Smooth muscle cell (in vitro differentiated cells): ENCODE data around the gene NQO1. TPM values are rescaled to one million over a fixed set of nuclear protein-coding genes. Genes with fewer than 3 reads are reported as not detected.

ENCODE experiments used
- DNase-seq: peaks from one replicate; lab custom pipeline; 2025; ENCODE audit not compliant: unreplicated experiment; lab: John Stamatoyannopoulos, UW
- H2AFZ ChIP-seq: fragments of 200-600 bp; sonication (generic); 2 replicates; pipeline ENCODE4 v1.6.0; 2016; ENCODE audit warnings: antibody characterized with exemption, low read depth, mild to moderate bottlenecking
- H3F3A ChIP-seq: fragments of 200-600 bp; sonication (generic); 2 replicates; pipeline ENCODE4 v1.6.0; 2017; ENCODE audit warnings: antibody characterized with exemption, low read depth
- H3K27ac ChIP-seq: fragments of 200-600 bp; sonication (generic); 2 replicates; pipeline ENCODE4 v1.5.1; 2016; ENCODE audit warnings: low read depth, mild to moderate bottlenecking
- H3K27me3 ChIP-seq: fragments of 200-600 bp; sonication (generic); 2 replicates; pipeline ENCODE4 v1.6.1; 2016; ENCODE audit warnings: low read depth, mild to moderate bottlenecking
- H3K36me3 ChIP-seq: fragments of 200-600 bp; sonication (generic); 2 replicates; pipeline ENCODE4 v1.5.1; 2016; ENCODE audit warnings: low read depth
- H3K4me1 ChIP-seq: fragments of 200-600 bp; sonication (generic); 2 replicates; pipeline ENCODE4 v1.5.1; 2016; ENCODE audit warnings: low read depth
- H3K4me2 ChIP-seq: fragments of 200-600 bp; sonication (generic); 2 replicates; pipeline ENCODE4 v1.6.0; 2016; ENCODE audit warnings: mild to moderate bottlenecking
- H3K4me3 ChIP-seq: fragments of 200-600 bp; sonication (generic); 2 replicates; pipeline ENCODE4 v1.5.1; 2016; ENCODE audit warnings: mild to moderate bottlenecking
- H3K79me2 ChIP-seq: fragments of 200-600 bp; sonication (generic); 2 replicates; pipeline ENCODE4 v1.6.0; 2016; ENCODE audit warnings: low read depth, mild to moderate bottlenecking
- H3K9ac ChIP-seq: fragments of 200-600 bp; sonication (generic); 2 replicates; pipeline ENCODE4 v1.6.0; 2016; ENCODE audit warnings: low read depth
- H3K9me3 ChIP-seq: fragments of 200-600 bp; sonication (generic); replicated peaks from 2 replicates; pipeline ENCODE4 v1.5.1; 2016; ENCODE audit warnings: low read depth
- H4K20me1 ChIP-seq: fragments of 200-600 bp; sonication (generic); 2 replicates; pipeline ENCODE4 v1.6.0; 2016; ENCODE audit warnings: low read depth
- CTCF ChIP-seq: fragments of 200-600 bp; sonication (generic); IDR thresholded peaks from 2 replicates; pipeline ENCODE4 v1.5.1; 2017; ENCODE audit warnings: borderline replicate concordance, mild to moderate bottlenecking, antibody characterized with exemption; ENCODE audit not compliant: insufficient read depth, poor library complexity, severe bottlenecking
- WGBS: methylation state at CpG from one replicate; pipeline ENCODE4 v1.1.7; 2016; ENCODE audit warnings: low lambda C conversion rate; 5-methylcytosine and 5-hydroxymethylcytosine counted together
- polyA plus RNA-seq: library from polyadenylated mRNA; unstranded; fragments of >200 nt; fragmentation: Nextera tagmentation; extraction: Ambion mirVana; gene quantifications from 2 replicates; pipeline ENCODE4 v1.2.1, GENCODE V29; 2016
- total RNA-seq: library from RNA; depleted of rRNA; stranded (reverse); fragments of >200 nt; gene quantifications from 2 replicates; pipeline ENCODE4 v1.2.3, GENCODE V29; 2014

Gene NQO1
- total and polyA plus RNA-seq, 2 experiments from 2014 or later: 121 to 129 TPM

DNA sequence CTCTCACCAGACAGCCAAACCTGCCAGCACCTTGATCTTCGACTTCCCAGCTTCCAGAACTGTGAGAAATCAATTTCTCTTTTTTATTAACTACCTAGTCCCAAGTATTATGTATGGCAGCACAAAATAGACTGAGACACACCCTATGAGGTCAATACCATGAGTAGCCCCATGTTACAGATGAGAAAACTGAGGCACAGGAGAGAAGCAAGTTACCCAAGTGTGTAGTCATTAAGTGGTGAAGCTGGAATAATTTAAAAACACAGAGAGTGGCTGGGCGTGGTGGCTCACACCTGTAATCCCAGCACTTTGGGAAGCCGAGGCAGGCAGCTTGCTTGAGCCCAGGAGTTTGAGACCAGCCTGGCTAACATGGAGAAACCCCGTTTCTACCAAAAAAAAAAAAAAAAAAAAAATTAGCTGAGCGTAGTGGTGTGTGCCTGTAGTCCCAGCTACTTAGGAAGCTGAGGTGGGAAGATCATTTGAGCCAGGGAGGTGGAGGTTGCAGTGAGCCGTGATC lies 4.9 kb downstream of the NQO1 start:
- 100% methylated on average over 6 of the region's 6 CpGs for WGBS
- H2AFZ ChIP-seq: no peak overlapping the region
- no peaks in the 10 kb centered on the region for H3F3A ChIP-seq
- no peaks in the 10 kb centered on the region for H3K27me3 ChIP-seq
- no peak for TF ChIP-seq CTCF
- H3K9me3 ChIP-seq: no peaks in the 10 kb centered on the region
- H3K4me1 ChIP-seq: no peaks in the 10 kb centered on the region
- H3K27ac ChIP-seq: no peak overlapping the region
- no peak overlapping the region for H3K4me3 ChIP-seq
- no peak overlapping the region for H3K9ac ChIP-seq
- DNase-seq: no peak
- H3K4me2 ChIP-seq: no peak overlapping the region
- H3K36me3 ChIP-seq: no peaks in the 10 kb centered on the region
- no peaks in the 10 kb centered on the region for H4K20me1 ChIP-seq
- H3K79me2 ChIP-seq: peaks cover 33% of the 10 kb centered on the region

- Histone ChIP-seq H3K4me1 (no peaks in the 10 kb centered on the region), H3K27ac (no peak overlapping the region), H3K36me3 (no peaks in the 10 kb centered on the region), H2AFZ (no peak overlapping the region), H3K4me3 (no peak overlapping the region), H4K20me1 (no peaks in the 10 kb centered on the region), H3K27me3 (no peaks in the 10 kb centered on the region), H3K79me2 (peaks cover 33% of the 10 kb centered on the region), H3K9me3 (no peaks in the 10 kb centered on the region), H3F3A (no peaks in the 10 kb centered on the region), H3K9ac (no peak overlapping the region), H3K4me2 (no peak overlapping the region)
- WGBS: 94% methylated on average over 10 of the region's 10 CpGs
- TF ChIP-seq CTCF: no peak
- no peak for DNase-seq
Observed at GRCh38 chr16:69720822-69721430, 5.4 kb downstream of the NQO1 start.

DNA sequence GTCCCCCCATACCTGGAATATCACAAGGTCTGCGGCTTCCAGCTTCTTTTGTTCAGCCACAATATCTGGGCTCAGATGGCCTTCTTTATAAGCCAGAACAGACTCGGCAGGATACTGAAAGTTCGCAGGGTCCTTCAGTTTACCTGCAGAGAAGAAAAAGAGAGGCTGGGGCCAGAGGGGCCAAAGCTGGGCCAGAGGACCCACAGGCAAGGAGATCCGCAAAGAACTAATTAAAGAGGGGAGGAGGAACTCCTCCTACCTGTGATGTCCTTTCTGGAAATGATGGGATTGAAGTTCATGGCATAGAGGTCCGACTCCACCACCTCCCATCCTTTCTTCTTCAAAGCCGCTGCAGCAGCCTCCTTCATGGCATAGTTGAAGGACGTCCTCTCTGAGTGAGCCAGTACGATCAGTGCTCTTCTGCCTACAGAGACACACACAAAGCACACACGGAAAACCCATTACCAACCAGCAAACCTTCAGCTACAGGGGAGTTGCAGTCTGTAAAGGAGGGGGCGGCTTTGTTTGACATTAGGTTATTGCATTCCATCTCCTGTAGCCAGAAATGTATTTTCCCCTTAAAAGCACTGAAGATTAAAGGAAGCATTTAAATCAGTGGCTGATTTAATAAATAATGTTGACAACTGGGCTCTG lies 8.1 kb downstream of the NQO1 start:
- Histone ChIP-seq H3K4me3 (no peak overlapping the region), H3K4me1 (no peaks in the 10 kb centered on the region), H4K20me1 (no peaks in the 10 kb centered on the region), H3K9ac (no peak overlapping the region), H3K27me3 (no peaks in the 10 kb centered on the region), H3F3A (peaks cover 2% of the 10 kb centered on the region), H3K27ac (no peak overlapping the region), H2AFZ (no peak overlapping the region), H3K79me2 (peaks cover 26% of the 10 kb centered on the region), H3K9me3 (no peaks in the 10 kb centered on the region), H3K4me2 (no peak overlapping the region), H3K36me3 (no peaks in the 10 kb centered on the region)
- DNase-seq: no peak
- 87% methylated on average over 10 of the region's 10 CpGs for WGBS
- no peak for TF ChIP-seq CTCF
